ENCODE data around the gene PIRT. TPM values are rescaled to one million over a fixed set of nuclear protein-coding genes. Genes with fewer than 3 reads are reported as not detected.

The PIRT gene
- polyA plus RNA-seq, 3 donors = not detected

DNA sequence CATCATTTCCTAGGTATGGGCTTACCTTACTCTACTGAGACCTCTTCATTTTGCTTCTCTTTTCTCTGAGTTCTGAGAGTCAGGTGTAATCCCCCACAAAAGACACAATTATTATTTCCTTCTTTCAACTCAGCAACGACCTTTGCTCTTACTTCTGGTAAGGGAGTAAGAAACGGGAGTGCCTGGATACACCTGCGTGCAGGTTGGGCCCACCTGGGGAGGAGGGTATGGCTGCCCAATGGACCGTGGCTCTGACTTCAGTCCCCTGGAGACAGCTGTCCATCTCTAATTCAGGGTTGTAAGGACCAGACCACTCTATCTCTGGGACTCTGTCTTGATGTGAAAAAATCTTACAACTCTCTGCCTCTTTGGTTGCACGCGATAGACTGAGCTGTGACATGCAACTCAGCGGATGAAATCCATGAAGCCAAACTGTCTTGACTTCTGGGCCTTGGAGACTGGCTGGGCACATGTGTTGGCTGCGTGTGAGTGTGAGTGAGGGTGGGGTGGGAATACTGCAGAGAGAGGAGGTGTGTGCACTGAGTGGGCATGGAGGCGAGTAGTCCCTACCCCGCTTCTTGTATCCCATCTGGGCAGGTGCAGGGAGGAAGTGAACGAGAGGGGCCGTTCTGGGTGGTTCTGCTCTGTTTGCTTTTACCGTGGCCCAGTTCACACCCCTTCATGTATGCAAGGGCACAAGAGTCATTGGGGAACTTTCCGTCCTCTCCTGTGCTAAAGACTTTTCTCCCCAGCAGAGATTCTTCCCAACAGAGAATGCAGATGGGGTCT, 35.2 kb downstream of the PIRT start:
- Histone ChIP-seq H3K36me3 (replicated peaks in 1 of 2; ENCODE audit: control insufficient read depth in 1 of 2, insufficient read depth in 2 of 2, low read length in 2 of 2) (no peaks in the 10 kb centered on the region), H4K20me1 (ENCODE audit: insufficient read depth, low read length) (no peaks in the 10 kb centered on the region), H3K9ac (ENCODE audit: insufficient read depth, low read length, poor library complexity, severe bottlenecking) (no peak overlapping the region), H3K27me3 (ENCODE audit: control insufficient read depth in 2 of 2, insufficient read depth in 2 of 2, low read length in 2 of 2) (no peaks in the 10 kb centered on the region), H3K4me1 (ENCODE audit: control insufficient read depth in 1 of 2, insufficient read depth in 2 of 2, low read length in 2 of 2) (no peaks in the 10 kb centered on the region), H3K27ac (ENCODE audit: low read depth in 1 of 2, low read length in 2 of 2) (no peak overlapping the region), H3K4me3 (replicated peaks in 1 of 3; ENCODE audit: low read depth in 2 of 3, low read length in 3 of 3) (no peak overlapping the region), H3K79me2 (ENCODE audit: insufficient read depth, low read length) (no peaks in the 10 kb centered on the region), H2AFZ (ENCODE audit: insufficient read depth, low read depth, low read length, poor library complexity, severe bottlenecking) (no peak overlapping the region), H3K9me3 (replicated peaks in 1 of 2; ENCODE audit: control insufficient read depth in 1 of 2, insufficient read depth in 1 of 2, low read length in 2 of 2) (no peaks in the 10 kb centered on the region), H3K4me2 (replicated peaks; ENCODE audit: extremely low read depth, low read length, poor library complexity, severe bottlenecking) (no peak overlapping the region)
- H3K36me3 Mint-ChIP-seq = no peaks in the 10 kb centered on the region
- H3K9me3 Mint-ChIP-seq = peaks cover 0 to 1% (median 0%) of the 10 kb centered on the region in 7 donors
- intact Hi-C loops (cut with micrococcal nuclease) = no loop called here
- no peak overlapping the region for H3K4me3 Mint-ChIP-seq
- no peak for DNase-seq
- H3K27ac Mint-ChIP-seq = no peak overlapping the region
- WGBS (ENCODE audit: insufficient coverage) = 94% methylated on average over 8 of the region's 14 CpGs
- TF ChIP-seq, protein P1, sequence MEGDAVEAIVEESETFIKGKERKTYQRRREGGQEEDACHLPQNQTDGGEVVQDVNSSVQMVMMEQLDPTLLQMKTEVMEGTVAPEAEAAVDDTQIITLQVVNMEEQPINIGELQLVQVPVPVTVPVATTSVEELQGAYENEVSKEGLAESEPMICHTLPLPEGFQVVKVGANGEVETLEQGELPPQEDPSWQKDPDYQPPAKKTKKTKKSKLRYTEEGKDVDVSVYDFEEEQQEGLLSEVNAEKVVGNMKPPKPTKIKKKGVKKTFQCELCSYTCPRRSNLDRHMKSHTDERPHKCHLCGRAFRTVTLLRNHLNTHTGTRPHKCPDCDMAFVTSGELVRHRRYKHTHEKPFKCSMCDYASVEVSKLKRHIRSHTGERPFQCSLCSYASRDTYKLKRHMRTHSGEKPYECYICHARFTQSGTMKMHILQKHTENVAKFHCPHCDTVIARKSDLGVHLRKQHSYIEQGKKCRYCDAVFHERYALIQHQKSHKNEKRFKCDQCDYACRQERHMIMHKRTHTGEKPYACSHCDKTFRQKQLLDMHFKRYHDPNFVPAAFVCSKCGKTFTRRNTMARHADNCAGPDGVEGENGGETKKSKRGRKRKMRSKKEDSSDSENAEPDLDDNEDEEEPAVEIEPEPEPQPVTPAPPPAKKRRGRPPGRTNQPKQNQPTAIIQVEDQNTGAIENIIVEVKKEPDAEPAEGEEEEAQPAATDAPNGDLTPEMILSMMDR (IDR thresholded peaks at IDR 0.05) = no peak
- peaks cover 9% of the 10 kb centered on the region for H3K4me1 Mint-ChIP-seq
- H3K27me3 Mint-ChIP-seq (ENCODE audit: low read depth in 3 of 3) = peaks cover 0 to 2% (median 0%) of the 10 kb centered on the region in 3 donors

DNA sequence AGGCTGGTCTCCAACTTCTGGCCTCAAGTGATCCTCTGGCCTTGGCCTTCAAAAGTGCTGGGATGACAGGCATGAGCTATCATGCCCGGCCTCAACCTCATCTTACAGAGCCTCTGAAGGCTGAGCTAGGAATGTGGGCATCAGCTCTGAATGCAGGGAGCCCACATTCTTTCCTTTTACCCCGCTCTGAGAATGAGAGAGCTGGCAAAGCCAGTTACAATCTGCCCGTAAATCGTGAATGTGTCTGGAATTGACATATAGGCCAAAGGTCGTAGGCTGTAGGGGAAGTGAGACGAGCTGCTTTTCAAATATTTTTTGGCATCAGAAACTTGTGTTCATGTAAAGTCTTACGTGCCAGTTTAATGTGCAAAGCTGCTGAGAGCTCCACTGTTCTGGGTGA, 38.5 kb downstream of the PIRT start:
- H3K36me3 Mint-ChIP-seq = no peaks in the 10 kb centered on the region
- peaks cover 0 to 2% (median 0%) of the 10 kb centered on the region in 3 donors for H3K27me3 Mint-ChIP-seq (ENCODE audit: low read depth in 3 of 3)
- peak overlapping the region in 1 of 7 donors; percentile 21 for H3K27ac Mint-ChIP-seq
- H4K20me1 ChIP-seq (ENCODE audit: insufficient read depth, low read length) = no peaks in the 10 kb centered on the region
- no peaks in the 10 kb centered on the region for H3K4me1 ChIP-seq (ENCODE audit: control insufficient read depth in 1 of 2, insufficient read depth in 2 of 2, low read length in 2 of 2)
- H3K9me3 Mint-ChIP-seq = peaks cover 0 to 1% (median 0%) of the 10 kb centered on the region in 7 donors
- TF ChIP-seq, protein P1 (IDR thresholded peaks at IDR 0.05) = no peak
- H3K4me3 Mint-ChIP-seq = no peak overlapping the region
- H3K9me3 ChIP-seq (replicated peaks in 1 of 2; ENCODE audit: control insufficient read depth in 1 of 2, insufficient read depth in 1 of 2, low read length in 2 of 2) = no peaks in the 10 kb centered on the region
- no peaks in the 10 kb centered on the region for H3K79me2 ChIP-seq (ENCODE audit: insufficient read depth, low read length)
- H3K4me1 Mint-ChIP-seq = peaks cover 9% of the 10 kb centered on the region
- H2AFZ ChIP-seq (ENCODE audit: insufficient read depth, low read depth, low read length, poor library complexity, severe bottlenecking) = no peak overlapping the region
- intact Hi-C loops (cut with micrococcal nuclease) = no loop called here
- no peaks in the 10 kb centered on the region for H3K27me3 ChIP-seq (ENCODE audit: control insufficient read depth in 2 of 2, insufficient read depth in 2 of 2, low read length in 2 of 2)
- WGBS (ENCODE audit: insufficient coverage) = 78% methylated on average over 6 of the region's 7 CpGs
- no peak overlapping the region for H3K4me3 ChIP-seq (replicated peaks in 1 of 3; ENCODE audit: low read depth in 2 of 3, low read length in 3 of 3)
- H3K27ac ChIP-seq (ENCODE audit: low read depth in 1 of 2, low read length in 2 of 2) = no peak overlapping the region
- H3K36me3 ChIP-seq (replicated peaks in 1 of 2; ENCODE audit: control insufficient read depth in 1 of 2, insufficient read depth in 2 of 2, low read length in 2 of 2) = no peaks in the 10 kb centered on the region
- no peak for DNase-seq
- H3K4me2 ChIP-seq (replicated peaks; ENCODE audit: extremely low read depth, low read length, poor library complexity, severe bottlenecking) = no peak overlapping the region
- H3K9ac ChIP-seq (ENCODE audit: insufficient read depth, low read length, poor library complexity, severe bottlenecking) = no peak overlapping the region

Measured in CD14-positive monocyte (primary cell).